Stimulated activated CD8-positive, alpha-beta memory T cell treated with anti-CD3 and anti-CD28 coated beads, Interleukin-4, amount 100 ng/mL, for 4 hours (primary cell): ENCODE data around the gene USF2.
"Not testable (repeated sequence)": the region's sequence is repeated elsewhere in the genome, so short reads cannot be mapped to it uniquely, and the experiment has no call there.

ENCODE experiments used
- DNase-seq, 2 donors: peaks; one replicate each; pipeline ENCODE4 v3.0.0-alpha.2; 2020; ENCODE audit warnings: low read depth in 2 of 2, low spot score in 1 of 2

USF2 gene

GRCh38 chr19:35284153-35285094 lies 15.7 kb downstream of the USF2 start:
- no peak for DNase-seq

GRCh38 chr19:35285095-35285449 lies 16.3 kb downstream of the USF2 start:
- DNase-seq, result no peak

GRCh38 chr19:35285465-35285864 lies 16.7 kb downstream of the USF2 start:
- DNase-seq, result not testable (repeated sequence)

- not testable (repeated sequence) for DNase-seq
Observed at GRCh38 chr19:35286101-35286500, 17.3 kb downstream of the USF2 start.

- no peak for DNase-seq
Observed at GRCh38 chr19:35287713-35288112, 19.0 kb downstream of the USF2 start.

GRCh38 chr19:35288331-35288730 lies 19.6 kb downstream of the USF2 start:
- DNase-seq, result no peak

GRCh38 chr19:35288906-35289305 lies 20.1 kb downstream of the USF2 start:
- no peak for DNase-seq

- no peak for DNase-seq
Observed at GRCh38 chr19:35290381-35291127, 21.8 kb downstream of the USF2 start.

- no peak for DNase-seq
Observed at GRCh38 chr19:35291259-35291658, 22.5 kb downstream of the USF2 start.

GRCh38 chr19:35291916-35292315 lies 23.2 kb downstream of the USF2 start, which contains the start of gene MAG:
Gene MAG, plus strand, starts transcription at chr19:35292161. Its CDS starts 3,248 bp downstream, at chr19:35295409.
- no peak for DNase-seq

GRCh38 chr19:35292421-35293362 lies 23.9 kb downstream of the USF2 start:
- DNase-seq, result no peak

- DNase-seq, result no peak
Observed at GRCh38 chr19:35293363-35293739, 24.6 kb downstream of the USF2 start.

- DNase-seq, result no peak
Observed at GRCh38 chr19:35293808-35294207, 25.0 kb downstream of the USF2 start.

- no peak for DNase-seq
Observed at GRCh38 chr19:35294328-35294727, 25.6 kb downstream of the USF2 start.

- no peak for DNase-seq
Observed at GRCh38 chr19:35294859-35295791, 26.4 kb downstream of the USF2 start.

- DNase-seq, result peak in 1 of 2 donors; percentile 4
Observed at GRCh38 chr19:35295792-35296462, 27.2 kb downstream of the USF2 start.

- no peak for DNase-seq
Observed at GRCh38 chr19:35296644-35297514, 28.1 kb downstream of the USF2 start.

- DNase-seq, result no peak
Observed at GRCh38 chr19:35297515-35297848, 28.7 kb downstream of the USF2 start.

- no peak for DNase-seq
Observed at GRCh38 chr19:35297922-35298321, 29.2 kb downstream of the USF2 start.
